HepG2 (cell line): ENCODE data around the gene SRP9. TPM values are rescaled to one million over a fixed set of nuclear protein-coding genes. Genes with fewer than 3 reads are reported as not detected.
A peak's percentile ranks its signal among the peaks of the same experiment; 100 is the strongest.

Experiments
- ARHGAP35 ChIP-seq: sonication (generic); formaldehyde crosslinking; IDR thresholded peaks from 2 replicates; pipeline ENCODE4 v1.9.0; 2022; ENCODE audit warnings: mild to moderate bottlenecking, inconsistent platforms, moderate library complexity, missing genetic modification reagents, borderline replicate concordance
- CCAR2 ChIP-seq: fragments of 200-400 bp; formaldehyde crosslinking; optimal IDR thresholded peaks from 2 replicates; pipeline ENCODE3; 2018; ENCODE audit warnings: low read depth, mild to moderate bottlenecking, low read length, moderate library complexity
- CREM ChIP-seq, 2 experiments: sonication (generic) in 1 of 2; formaldehyde crosslinking in 1 of 2; IDR thresholded peaks; 2 replicates each; pipeline versions ENCODE4 v1.4.0 to v1.6.1; 2016 to 2020; ENCODE audit warnings: antibody characterized with exemption in 1 of 2, mild to moderate bottlenecking in 1 of 2, missing genetic modification reagents in 1 of 2
- EZH2 ChIP-seq: conservative IDR thresholded peaks from 2 replicates; pipeline ENCODE4 v1.6.1; 2012; ENCODE audit warnings: mild to moderate bottlenecking, low read depth, low read length, moderate library complexity
- FOXC1 ChIP-seq: sonication (generic); formaldehyde crosslinking; IDR thresholded peaks from 2 replicates; pipeline ENCODE4 v1.8.0; 2022; ENCODE audit warnings: mild to moderate bottlenecking, missing genetic modification reagents, borderline replicate concordance
- NR3C1 ChIP-seq: sonication (generic); formaldehyde crosslinking; IDR thresholded peaks from 2 replicates; pipeline ENCODE4 v1.4.0; 2020; ENCODE audit warnings: missing genetic modification reagents
- PHB2 ChIP-seq: fragments of 450-650 bp; IDR thresholded peaks from 2 replicates; pipeline ENCODE4 v1.6.1; 2018; ENCODE audit not compliant: partially characterized antibody
- RFX3 ChIP-seq: IDR thresholded peaks from 2 replicates; pipeline ENCODE4 v1.6.1; 2016; ENCODE audit warnings: missing biosample characterization, missing genetic modification reagents
- RORA ChIP-seq: sonication (generic); formaldehyde crosslinking; IDR thresholded peaks from 2 replicates; pipeline ENCODE4 v1.5.0; 2020; ENCODE audit warnings: mild to moderate bottlenecking, missing genetic modification reagents, moderate library complexity
- SIX4 ChIP-seq: sonication (generic); formaldehyde crosslinking; IDR thresholded peaks from 2 replicates; pipeline ENCODE4 v1.4.0; 2020; ENCODE audit warnings: missing genetic modification reagents
- SOX5 ChIP-seq: IDR thresholded peaks from 2 replicates; pipeline ENCODE4 v1.6.1; 2016; ENCODE audit warnings: borderline replicate concordance
- SPEN ChIP-seq: sonication (generic); formaldehyde crosslinking; IDR thresholded peaks from 2 replicates; pipeline ENCODE4 v1.5.1; 2020; ENCODE audit warnings: low read depth, mild to moderate bottlenecking, missing genetic modification reagents
- ZNF224 ChIP-seq: sonication (generic); formaldehyde crosslinking; IDR thresholded peaks from 2 replicates; pipeline ENCODE4 v1.5.0; 2020; ENCODE audit warnings: mild to moderate bottlenecking, missing genetic modification reagents
- ZNF34 ChIP-seq: sonication (generic); formaldehyde crosslinking; IDR thresholded peaks from 2 replicates; pipeline ENCODE4 v1.4.0; 2020; ENCODE audit warnings: mild to moderate bottlenecking, missing genetic modification reagents, borderline replicate concordance
- ZNF547 ChIP-seq: sonication (generic); formaldehyde crosslinking; IDR thresholded peaks from 2 replicates; pipeline ENCODE4 v1.5.1; 2020; ENCODE audit warnings: mild to moderate bottlenecking, missing genetic modification reagents
- ZNF672 ChIP-seq: sonication (generic); formaldehyde crosslinking; IDR thresholded peaks from 2 replicates; pipeline ENCODE4 v1.8.1; 2022; ENCODE audit warnings: missing genetic modification reagents
- polyA plus RNA-seq, 8 experiments: library from polyadenylated mRNA; depleted of rRNA in 3 of 8; stranded (reverse) in 7 of 8; unstranded in 1 of 8; fragments of >200 nt; fragmentation: Illumina TruSeq in 4 of 8; extraction: Trizol in 4 of 8; gene quantifications; 2 replicates each; pipeline versions ENCODE4 v1.2.1 to v1.2.3, GENCODE V29; 2011 to 2016; ENCODE audit warnings: low read depth in 4 of 8, missing spikeins in 1 of 8, mixed read lengths in 1 of 8; ENCODE audit not compliant: insufficient read depth in 1 of 8
- total RNA-seq, 5 experiments: library from RNA; depleted of rRNA; stranded (reverse); fragments of >200 nt; fragmentation: Illumina TruSeq; extraction: Trizol; gene quantifications; 2 replicates each; pipeline ENCODE4 v1.2.3, GENCODE V29; 2016; ENCODE audit warnings: low read depth in 1 of 5
- TF ChIP-seq, protein P1 (sequence below): sonication (generic); formaldehyde crosslinking; IDR thresholded peaks from 2 replicates; pipeline ENCODE4 v1.4.0; 2020; ENCODE audit warnings: missing genetic modification reagents
- TF ChIP-seq, protein P2 (sequence below): IDR thresholded peaks from 2 replicates; pipeline ENCODE4 v1.6.1; 2016; ENCODE audit warnings: missing genetic modification reagents, missing compliant biosample characterization
- TF ChIP-seq, protein P3 (sequence below): sonication (generic); formaldehyde crosslinking; IDR thresholded peaks from 2 replicates; pipeline ENCODE4 v1.4.0; 2020; ENCODE audit warnings: mild to moderate bottlenecking, missing genetic modification reagents
- TF ChIP-seq, protein P4 (sequence below): sonication (generic); formaldehyde crosslinking; IDR thresholded peaks from 2 replicates; pipeline ENCODE4 v1.4.0; 2020; ENCODE audit warnings: missing genetic modification reagents, borderline replicate concordance
- TF ChIP-seq, protein P5 (sequence below): sonication (generic); formaldehyde crosslinking; IDR thresholded peaks from 2 replicates; pipeline ENCODE4 v1.8.1; 2023; ENCODE audit warnings: missing genetic modification reagents, mild to moderate bottlenecking, borderline replicate concordance
- TF ChIP-seq, protein P6 (sequence below): sonication (generic); formaldehyde crosslinking; IDR thresholded peaks from 2 replicates; pipeline ENCODE4 v1.4.0; 2020; ENCODE audit warnings: mild to moderate bottlenecking, missing genetic modification reagents, borderline replicate concordance

SRP9 gene
- total and polyA plus RNA-seq, 2 of the 13 experiments (the other 11 are each of a cell fraction or from before 2014, with no cell fraction given): 251 to 307 TPM

DNA sequence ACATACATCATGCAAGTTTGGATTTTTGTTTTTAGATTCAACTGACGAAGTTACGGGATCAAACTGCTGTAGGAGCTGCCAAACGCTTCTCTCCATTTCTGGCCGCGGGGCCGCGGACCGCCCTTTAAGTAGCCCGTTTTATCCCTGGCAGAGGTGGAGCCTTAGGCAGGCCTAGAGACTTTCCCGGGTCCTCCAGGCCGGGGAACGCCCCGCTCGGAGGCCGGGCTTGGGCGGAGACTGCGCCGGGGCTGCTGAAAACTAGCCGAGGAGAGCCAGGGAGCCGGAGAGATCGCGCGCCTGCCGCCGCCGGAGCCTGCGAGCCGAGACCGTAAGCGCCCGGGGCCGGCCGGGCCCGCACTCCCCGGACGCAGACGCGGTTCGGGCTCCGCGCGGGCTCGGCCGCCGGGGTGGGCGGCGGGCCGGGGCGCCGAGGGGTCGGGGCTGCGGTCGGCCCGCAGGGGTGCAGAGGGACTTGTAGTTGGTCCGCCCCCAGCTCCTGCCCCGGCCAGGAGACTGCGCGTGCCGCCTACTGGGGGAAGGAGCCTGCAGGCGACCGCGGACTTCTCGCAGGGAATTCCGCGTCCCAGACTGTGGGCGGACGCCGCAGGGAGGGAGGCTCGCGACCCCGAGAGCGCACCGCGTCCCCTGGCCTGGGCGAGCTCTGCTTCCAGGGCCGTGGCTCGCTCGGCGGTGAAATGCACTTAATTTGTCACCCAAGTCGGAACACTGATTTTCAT, 32.4 kb downstream of the SRP9 start, which contains the start of gene EPHX1 (continued):
- TF ChIP-seq PHB2 (no peak), SOX5 (CRISPR knock-in tag) (no peak), ZNF547 (CRISPR knock-in tag) (no peak), RORA (CRISPR knock-in tag) (no peak), FOXC1 (CRISPR knock-in tag) (no peak), SIX4 (CRISPR knock-in tag) (no peak), ZNF672 (no peak), EZH2 (no peak), ZNF224 (CRISPR knock-in tag) (0 out of 2 replicates have a peak, but pooled peaks have one; percentile 36), ZNF34 (no peak), NR3C1 (no peak), CCAR2 (no peak), RFX3 (CRISPR knock-in tag) (no peak), SPEN (CRISPR knock-in tag) (peak; percentile 17; the same call in 1 of the 2 replicates), ARHGAP35 (no peak), CREM (IDR thresholded peaks at IDR 0.05) (no peak), CREM (CRISPR knock-in tag; IDR thresholded peaks at IDR 0.05) (no peak)
- TF ChIP-seq, protein P1, sequence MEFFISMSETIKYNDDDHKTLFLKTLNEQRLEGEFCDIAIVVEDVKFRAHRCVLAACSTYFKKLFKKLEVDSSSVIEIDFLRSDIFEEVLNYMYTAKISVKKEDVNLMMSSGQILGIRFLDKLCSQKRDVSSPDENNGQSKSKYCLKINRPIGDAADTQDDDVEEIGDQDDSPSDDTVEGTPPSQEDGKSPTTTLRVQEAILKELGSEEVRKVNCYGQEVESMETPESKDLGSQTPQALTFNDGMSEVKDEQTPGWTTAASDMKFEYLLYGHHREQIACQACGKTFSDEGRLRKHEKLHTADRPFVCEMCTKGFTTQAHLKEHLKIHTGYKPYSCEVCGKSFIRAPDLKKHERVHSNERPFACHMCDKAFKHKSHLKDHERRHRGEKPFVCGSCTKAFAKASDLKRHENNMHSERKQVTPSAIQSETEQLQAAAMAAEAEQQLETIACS: no peak
- TF ChIP-seq, protein P2, sequence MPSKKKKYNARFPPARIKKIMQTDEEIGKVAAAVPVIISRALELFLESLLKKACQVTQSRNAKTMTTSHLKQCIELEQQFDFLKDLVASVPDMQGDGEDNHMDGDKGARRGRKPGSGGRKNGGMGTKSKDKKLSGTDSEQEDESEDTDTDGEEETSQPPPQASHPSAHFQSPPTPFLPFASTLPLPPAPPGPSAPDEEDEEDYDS (CRISPR knock-in tag): peak; percentile 95
- TF ChIP-seq, protein P3, sequence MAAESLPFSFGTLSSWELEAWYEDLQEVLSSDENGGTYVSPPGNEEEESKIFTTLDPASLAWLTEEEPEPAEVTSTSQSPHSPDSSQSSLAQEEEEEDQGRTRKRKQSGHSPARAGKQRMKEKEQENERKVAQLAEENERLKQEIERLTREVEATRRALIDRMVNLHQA (CRISPR knock-in tag): no peak
- TF ChIP-seq, protein P4, sequence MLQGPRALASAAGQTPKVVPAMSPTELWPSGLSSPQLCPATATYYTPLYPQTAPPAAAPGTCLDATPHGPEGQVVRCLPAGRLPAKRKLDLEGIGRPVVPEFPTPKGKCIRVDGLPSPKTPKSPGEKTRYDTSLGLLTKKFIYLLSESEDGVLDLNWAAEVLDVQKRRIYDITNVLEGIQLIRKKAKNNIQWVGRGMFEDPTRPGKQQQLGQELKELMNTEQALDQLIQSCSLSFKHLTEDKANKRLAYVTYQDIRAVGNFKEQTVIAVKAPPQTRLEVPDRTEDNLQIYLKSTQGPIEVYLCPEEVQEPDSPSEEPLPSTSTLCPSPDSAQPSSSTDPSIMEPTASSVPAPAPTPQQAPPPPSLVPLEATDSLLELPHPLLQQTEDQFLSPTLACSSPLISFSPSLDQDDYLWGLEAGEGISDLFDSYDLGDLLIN (CRISPR knock-in tag): no peak
- TF ChIP-seq, protein P5, sequence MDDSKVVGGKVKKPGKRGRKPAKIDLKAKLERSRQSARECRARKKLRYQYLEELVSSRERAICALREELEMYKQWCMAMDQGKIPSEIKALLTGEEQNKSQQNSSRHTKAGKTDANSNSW (CRISPR knock-in tag): no peak
- TF ChIP-seq, protein P6, sequence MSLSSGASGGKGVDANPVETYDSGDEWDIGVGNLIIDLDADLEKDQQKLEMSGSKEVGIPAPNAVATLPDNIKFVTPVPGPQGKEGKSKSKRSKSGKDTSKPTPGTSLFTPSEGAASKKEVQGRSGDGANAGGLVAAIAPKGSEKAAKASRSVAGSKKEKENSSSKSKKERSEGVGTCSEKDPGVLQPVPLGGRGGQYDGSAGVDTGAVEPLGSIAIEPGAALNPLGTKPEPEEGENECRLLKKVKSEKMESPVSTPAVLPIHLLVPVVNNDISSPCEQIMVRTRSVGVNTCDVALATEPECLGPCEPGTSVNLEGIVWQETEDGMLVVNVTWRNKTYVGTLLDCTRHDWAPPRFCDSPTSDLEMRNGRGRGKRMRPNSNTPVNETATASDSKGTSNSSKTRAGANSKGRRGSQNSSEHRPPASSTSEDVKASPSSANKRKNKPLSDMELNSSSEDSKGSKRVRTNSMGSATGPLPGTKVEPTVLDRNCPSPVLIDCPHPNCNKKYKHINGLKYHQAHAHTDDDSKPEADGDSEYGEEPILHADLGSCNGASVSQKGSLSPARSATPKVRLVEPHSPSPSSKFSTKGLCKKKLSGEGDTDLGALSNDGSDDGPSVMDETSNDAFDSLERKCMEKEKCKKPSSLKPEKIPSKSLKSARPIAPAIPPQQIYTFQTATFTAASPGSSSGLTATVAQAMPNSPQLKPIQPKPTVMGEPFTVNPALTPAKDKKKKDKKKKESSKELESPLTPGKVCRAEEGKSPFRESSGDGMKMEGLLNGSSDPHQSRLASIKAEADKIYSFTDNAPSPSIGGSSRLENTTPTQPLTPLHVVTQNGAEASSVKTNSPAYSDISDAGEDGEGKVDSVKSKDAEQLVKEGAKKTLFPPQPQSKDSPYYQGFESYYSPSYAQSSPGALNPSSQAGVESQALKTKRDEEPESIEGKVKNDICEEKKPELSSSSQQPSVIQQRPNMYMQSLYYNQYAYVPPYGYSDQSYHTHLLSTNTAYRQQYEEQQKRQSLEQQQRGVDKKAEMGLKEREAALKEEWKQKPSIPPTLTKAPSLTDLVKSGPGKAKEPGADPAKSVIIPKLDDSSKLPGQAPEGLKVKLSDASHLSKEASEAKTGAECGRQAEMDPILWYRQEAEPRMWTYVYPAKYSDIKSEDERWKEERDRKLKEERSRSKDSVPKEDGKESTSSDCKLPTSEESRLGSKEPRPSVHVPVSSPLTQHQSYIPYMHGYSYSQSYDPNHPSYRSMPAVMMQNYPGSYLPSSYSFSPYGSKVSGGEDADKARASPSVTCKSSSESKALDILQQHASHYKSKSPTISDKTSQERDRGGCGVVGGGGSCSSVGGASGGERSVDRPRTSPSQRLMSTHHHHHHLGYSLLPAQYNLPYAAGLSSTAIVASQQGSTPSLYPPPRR: no peak
